Activated CD8-positive, alpha-beta T cell treated with anti-CD3 and anti-CD28 coated beads, Interleukin-2, amount 10 ng/mL, durations not matched to agents 7 days and 5 days (primary cell): Measurements from ENCODE around the gene SHH. TPM values are rescaled to one million over a fixed set of nuclear protein-coding genes. Genes with fewer than 3 reads are reported as not detected.

ENCODE experiments used
- ATAC-seq: fragments of 150-1000 bp; cut with Tn5 transposase; one replicate; pipeline ENCODE4 v1.10.0; 2021; ENCODE audit warnings: moderate library complexity
- CTCF ChIA-PET: fragments of 350-600 bp; sonication (Branson Sonifier 250); formaldehyde crosslinking; loops from one replicate; lab custom pipeline; 2021; ENCODE audit warnings: antibody characterized with exemption; lab: Charles Lee
- POLR2A ChIA-PET: fragments of 350-600 bp; sonication (Branson Sonifier 250); formaldehyde crosslinking; loops from one replicate; lab custom pipeline; 2021; ENCODE audit warnings: antibody characterized with exemption; lab: Charles Lee
- DNase-seq: peaks from one replicate; pipeline ENCODE4 v3.0.0-alpha.2; 2020
- H3K27ac Mint-ChIP-seq: one replicate; pipeline ENCODE4 v1.8.0; 2021; ENCODE audit warnings: mild to moderate bottlenecking, mixed read lengths
- H3K27me3 Mint-ChIP-seq: one replicate; pipeline ENCODE4 v1.8.0; 2021; ENCODE audit warnings: low read depth, mixed read lengths
- H3K36me3 Mint-ChIP-seq: one replicate; pipeline ENCODE4 v1.8.0; 2021; ENCODE audit warnings: low read depth, mixed read lengths
- H3K4me1 Mint-ChIP-seq: one replicate; pipeline ENCODE4 v1.8.0; 2021; ENCODE audit warnings: low read depth, mixed read lengths
- H3K4me3 Mint-ChIP-seq: one replicate; pipeline ENCODE4 v1.8.0; 2021; ENCODE audit warnings: mild to moderate bottlenecking, mixed read lengths
- H3K9me3 Mint-ChIP-seq: one replicate; pipeline ENCODE4 v1.8.0; 2022; ENCODE audit warnings: mixed read lengths; ENCODE audit not compliant: insufficient read depth
- total RNA-seq, 2 experiments: library from RNA; stranded (reverse); gene quantifications; one replicate each; pipeline ENCODE4 v1.2.3, GENCODE V29; 2021

Gene SHH
- total RNA-seq, 2 experiments from 2014 or later: 0.08 TPM; not detected in 1

- DNase-seq (no peak), ATAC-seq (no peak)
- H3K9me3 Mint-ChIP-seq: no peaks in the 10 kb centered on the region
- H3K4me3 Mint-ChIP-seq: no peak overlapping the region
- H3K36me3 Mint-ChIP-seq: peaks cover 32% of the 10 kb centered on the region
- H3K27me3 Mint-ChIP-seq: peaks cover 1% of the 10 kb centered on the region
- ChIA-PET CTCF (no interaction called here), POLR2A (no interaction called here)
- no peaks in the 10 kb centered on the region for H3K4me1 Mint-ChIP-seq
- no peak overlapping the region for H3K27ac Mint-ChIP-seq
Observed at GRCh38 chr7:155780884-155781283, 31.4 kb downstream of the SHH start.

GRCh38 chr7:155778349-155778748, 33.9 kb downstream of the SHH start:
- no peaks in the 10 kb centered on the region for H3K9me3 Mint-ChIP-seq
- ATAC-seq: no peak
- H3K36me3 Mint-ChIP-seq: peaks cover 51% of the 10 kb centered on the region
- no peak overlapping the region for H3K27ac Mint-ChIP-seq
- CTCF ChIA-PET: interaction anchor here (0.8 to 1.4 kb wide), 3 partner anchors 10 to 179 kb away, joined by 3 to 10 read pairs (median 3); no protein-coding TSS in a partner anchor
- H3K27me3 Mint-ChIP-seq: no peaks in the 10 kb centered on the region
- POLR2A ChIA-PET: no interaction called here
- H3K4me1 Mint-ChIP-seq: no peaks in the 10 kb centered on the region
- H3K4me3 Mint-ChIP-seq: no peak overlapping the region
- no peak for DNase-seq

- CTCF ChIA-PET: interaction anchor here (1.2 kb wide), 1 partner anchor 9 kb away, joined by 4 read pairs; no protein-coding TSS in a partner anchor
- H3K36me3 Mint-ChIP-seq: peaks cover 51% of the 10 kb centered on the region
Observed at GRCh38 chr7:155776606-155777005, 35.7 kb downstream of the SHH start.

GRCh38 chr7:155775691-155776090, 36.6 kb downstream of the SHH start:
- H3K27ac Mint-ChIP-seq: no peak overlapping the region
- no peak for ATAC-seq
- POLR2A ChIA-PET: no interaction called here

More at GRCh38 chr7:155776606-155777005, 35.7 kb downstream of the SHH start:
- Mint-ChIP-seq H3K4me3 (no peak overlapping the region), H3K4me1 (no peaks in the 10 kb centered on the region), H3K27me3 (no peaks in the 10 kb centered on the region), H3K27ac (no peak overlapping the region), H3K9me3 (no peaks in the 10 kb centered on the region)
- POLR2A ChIA-PET: no interaction called here
- no peak for DNase-seq
- no peak for ATAC-seq

GRCh38 chr7:155774947-155775346, 37.3 kb downstream of the SHH start:
- Mint-ChIP-seq H3K4me1 (no peaks in the 10 kb centered on the region), H3K4me3 (no peak overlapping the region), H3K27me3 (no peaks in the 10 kb centered on the region), H3K27ac (no peak overlapping the region), H3K9me3 (no peaks in the 10 kb centered on the region), H3K36me3 (peaks cover 48% of the 10 kb centered on the region)
- DNase-seq (no peak), ATAC-seq (no peak)
- ChIA-PET CTCF (no interaction called here), POLR2A (no interaction called here)

More at GRCh38 chr7:155775691-155776090, 36.6 kb downstream of the SHH start:
- CTCF ChIA-PET: interaction anchor here (1.2 kb wide), 1 partner anchor 8 kb away, joined by 4 read pairs; no protein-coding TSS in a partner anchor
- Mint-ChIP-seq H3K36me3 (peaks cover 47% of the 10 kb centered on the region), H3K4me1 (no peaks in the 10 kb centered on the region), H3K27me3 (no peaks in the 10 kb centered on the region), H3K9me3 (no peaks in the 10 kb centered on the region), H3K4me3 (no peak overlapping the region)
- no peak for DNase-seq

GRCh38 chr7:155773531-155773930, 38.7 kb downstream of the SHH start:
- ChIA-PET POLR2A (no interaction called here), CTCF (interaction anchor here (2.8 kb wide), 1 partner anchor 175 kb away, joined by 13 read pairs; no protein-coding TSS in a partner anchor)
- DNase-seq (no peak), ATAC-seq (no peak)
- no peak overlapping the region for H3K4me3 Mint-ChIP-seq
- peak overlapping the region; percentile 37 for H3K27ac Mint-ChIP-seq
- no peaks in the 10 kb centered on the region for H3K4me1 Mint-ChIP-seq
- no peaks in the 10 kb centered on the region for H3K27me3 Mint-ChIP-seq
- H3K9me3 Mint-ChIP-seq: no peaks in the 10 kb centered on the region
- peaks cover 62% of the 10 kb centered on the region for H3K36me3 Mint-ChIP-seq

GRCh38 chr7:155770241-155770640, 42.0 kb downstream of the SHH start:
- H3K27ac Mint-ChIP-seq: no peak overlapping the region
- peaks cover 75% of the 10 kb centered on the region for H3K36me3 Mint-ChIP-seq
- H3K9me3 Mint-ChIP-seq: no peaks in the 10 kb centered on the region
- ChIA-PET POLR2A (interaction anchor here (0.5 to 1.1 kb wide), 2 partner anchors 474 to 948 kb away, joined by 3 to 7 read pairs; no protein-coding TSS in a partner anchor), CTCF (interaction anchor here (0.8 to 6.8 kb wide), 4 partner anchors 8 to 178 kb away, joined by 3 to 146 read pairs (median 3); partner anchors contain the start of gene RBM33)
- H3K4me3 Mint-ChIP-seq: no peak overlapping the region
- DNase-seq: no peak
- H3K4me1 Mint-ChIP-seq: peaks cover 23% of the 10 kb centered on the region
- H3K27me3 Mint-ChIP-seq: no peaks in the 10 kb centered on the region
- no peak for ATAC-seq

GRCh38 chr7:155769701-155770100, 42.6 kb downstream of the SHH start:
- Mint-ChIP-seq H3K4me1 (peaks cover 29% of the 10 kb centered on the region), H3K36me3 (peaks cover 75% of the 10 kb centered on the region), H3K4me3 (no peak overlapping the region), H3K27ac (no peak overlapping the region), H3K9me3 (no peaks in the 10 kb centered on the region), H3K27me3 (no peaks in the 10 kb centered on the region)
- ATAC-seq (no peak), DNase-seq (no peak)
- CTCF ChIA-PET: interaction anchor here (1.2 to 6.8 kb wide), 2 partner anchors 126 to 172 kb away, joined by 3 to 146 read pairs; partner anchors contain the start of gene RBM33
- POLR2A ChIA-PET: interaction anchor here (0.5 to 1.1 kb wide), 2 partner anchors 473 to 949 kb away, joined by 3 to 7 read pairs; no protein-coding TSS in a partner anchor

GRCh38 chr7:155766966-155767916, 45.0 kb downstream of the SHH start:
- Mint-ChIP-seq H3K27me3 (no peaks in the 10 kb centered on the region), H3K27ac (peak overlapping the region; percentile 2), H3K36me3 (peaks cover 72% of the 10 kb centered on the region), H3K4me1 (peaks cover 53% of the 10 kb centered on the region), H3K9me3 (no peaks in the 10 kb centered on the region), H3K4me3 (no peak overlapping the region)
- ATAC-seq: no peak
- ChIA-PET CTCF (interaction anchor here (0.6 to 6.8 kb wide), 34 partner anchors 9 to 840 kb away, joined by 3 to 146 read pairs (median 4); partner anchors contain the start of gene RBM33), POLR2A (no interaction called here)
- no peak for DNase-seq

GRCh38 chr7:155766386-155766785, 45.9 kb downstream of the SHH start:
- peaks cover 76% of the 10 kb centered on the region for H3K36me3 Mint-ChIP-seq

GRCh38 chr7:155765458-155765857, 46.8 kb downstream of the SHH start:
- H3K27ac Mint-ChIP-seq: peak overlapping the region; percentile 98
- POLR2A ChIA-PET: no interaction called here

More at GRCh38 chr7:155766386-155766785, 45.9 kb downstream of the SHH start:
- H3K27me3 Mint-ChIP-seq: no peaks in the 10 kb centered on the region
- DNase-seq (no peak), ATAC-seq (no peak)
- H3K4me1 Mint-ChIP-seq: peaks cover 62% of the 10 kb centered on the region
- H3K4me3 Mint-ChIP-seq: no peak overlapping the region
- ChIA-PET POLR2A (no interaction called here), CTCF (interaction anchor here (0.8 to 6.8 kb wide), 14 partner anchors 11 to 839 kb away, joined by 3 to 146 read pairs (median 5); no protein-coding TSS in a partner anchor)
- no peak overlapping the region for H3K27ac Mint-ChIP-seq
- H3K9me3 Mint-ChIP-seq: no peaks in the 10 kb centered on the region

More at GRCh38 chr7:155765458-155765857, 46.8 kb downstream of the SHH start:
- Mint-ChIP-seq H3K4me3 (peak overlapping the region; percentile 2), H3K27me3 (no peaks in the 10 kb centered on the region), H3K36me3 (peaks cover 76% of the 10 kb centered on the region), H3K9me3 (no peaks in the 10 kb centered on the region), H3K4me1 (peaks cover 68% of the 10 kb centered on the region)
- no peak for DNase-seq
- ATAC-seq: no peak
- CTCF ChIA-PET: interaction anchor here (0.8 to 6.8 kb wide), 4 partner anchors 26 to 175 kb away, joined by 3 to 146 read pairs (median 14); no protein-coding TSS in a partner anchor
